ENCODE results near the gene FAP.
A peak's percentile ranks its signal among the peaks of the same experiment; 100 is the strongest.

FAP gene

GRCh38 chr2:162233197-162233596 is 10.0 kb downstream of the FAP start:
- Histone ChIP-seq H3K36me3 (ENCODE audit: control insufficient read depth in 1 of 2, insufficient read depth in 2 of 2, low read depth in 1 of 2, low read length in 2 of 2) (peaks cover 0 to 76% of the 10 kb centered on the region in 2 experiments), H2AFZ (ENCODE audit: low read depth, low read length) (no peak overlapping the region), H3K4me1 (ENCODE audit: control insufficient read depth, insufficient read depth, low read depth, low read length) (no peaks in the 10 kb centered on the region), H2AK5ac (ENCODE audit: low read length, severe bottlenecking) (no peak overlapping the region), H3K27ac (ENCODE audit: low read length, poor library complexity, severe bottlenecking) (no peak overlapping the region), H2BK120ac (ENCODE audit: low read depth, low read length) (no peak overlapping the region), H3K18ac (ENCODE audit: low read depth in 1 of 2, low read length in 2 of 2) (no peak overlapping the region), H3K27me3 (ENCODE audit: control insufficient read depth in 1 of 2, insufficient read depth in 1 of 2, low read length in 2 of 2) (no peaks in the 10 kb centered on the region), H3K9ac (ENCODE audit: low read length) (peak overlapping the region; percentile 80), H2BK15ac (ENCODE audit: low read depth, poor library complexity, severe bottlenecking) (no peak overlapping the region), H3K4ac (ENCODE audit: low read depth in 1 of 2, low read length in 2 of 2) (no peak overlapping the region), H3K4me3 (ENCODE audit: insufficient read depth in 1 of 2, low read depth in 1 of 2, low read length in 2 of 2) (peak overlapping the region in 1 of 2 experiments; percentile 5), H4K91ac (ENCODE audit: low read length) (no peak overlapping the region), H3K23ac (ENCODE audit: low read length in 2 of 2) (no peak overlapping the region), H2BK5ac (ENCODE audit: low read depth, low read length, poor library complexity, severe bottlenecking) (no peak overlapping the region), H3K9me3 (ENCODE audit: control insufficient read depth, low read length) (no peaks in the 10 kb centered on the region), H2BK12ac (ENCODE audit: low read length in 2 of 2) (no peak overlapping the region), H3K79me1 (replicated peaks; ENCODE audit: low read length, poor library complexity, severe bottlenecking) (no peaks in the 10 kb centered on the region), H3K4me2 (ENCODE audit: low read length, poor library complexity, severe bottlenecking) (no peak overlapping the region), H4K8ac (ENCODE audit: low read length) (no peak overlapping the region), H3K14ac (ENCODE audit: low read length in 2 of 2) (no peak overlapping the region)
- WGBS = 0% methylated on average over 1 of the region's 1 CpG
- peak; percentile 84 for DNase-seq

GRCh38 chr2:162232671-162233070 is 10.6 kb downstream of the FAP start:
- Histone ChIP-seq H3K18ac (ENCODE audit: low read depth in 1 of 2, low read length in 2 of 2) (peak overlapping the region in 1 of 2 experiments; percentile 72), H2BK120ac (ENCODE audit: low read depth, low read length) (no peak overlapping the region), H3K4me1 (ENCODE audit: control insufficient read depth, insufficient read depth, low read depth, low read length) (no peaks in the 10 kb centered on the region), H3K4me2 (ENCODE audit: low read length, poor library complexity, severe bottlenecking) (no peak overlapping the region), H2AK5ac (ENCODE audit: low read length, severe bottlenecking) (no peak overlapping the region), H4K8ac (ENCODE audit: low read length) (no peak overlapping the region), H2BK5ac (ENCODE audit: low read depth, low read length, poor library complexity, severe bottlenecking) (no peak overlapping the region), H3K4me3 (ENCODE audit: insufficient read depth in 1 of 2, low read depth in 1 of 2, low read length in 2 of 2) (no peak overlapping the region), H3K9ac (ENCODE audit: low read length) (peak overlapping the region; percentile 58), H3K27ac (ENCODE audit: low read length, poor library complexity, severe bottlenecking) (no peak overlapping the region), H2AFZ (ENCODE audit: low read depth, low read length) (no peak overlapping the region), H3K36me3 (ENCODE audit: control insufficient read depth in 1 of 2, insufficient read depth in 2 of 2, low read depth in 1 of 2, low read length in 2 of 2) (peaks cover 0 to 76% of the 10 kb centered on the region in 2 experiments), H3K9me3 (ENCODE audit: control insufficient read depth, low read length) (no peaks in the 10 kb centered on the region), H3K23ac (ENCODE audit: low read length in 2 of 2) (no peak overlapping the region), H3K27me3 (ENCODE audit: control insufficient read depth in 1 of 2, insufficient read depth in 1 of 2, low read length in 2 of 2) (no peaks in the 10 kb centered on the region), H2BK15ac (ENCODE audit: low read depth, poor library complexity, severe bottlenecking) (no peak overlapping the region), H3K4ac (ENCODE audit: low read depth in 1 of 2, low read length in 2 of 2) (peak overlapping the region; percentile 39 to 79), H4K91ac (ENCODE audit: low read length) (no peak overlapping the region), H3K79me1 (replicated peaks; ENCODE audit: low read length, poor library complexity, severe bottlenecking) (no peaks in the 10 kb centered on the region), H2BK12ac (ENCODE audit: low read length in 2 of 2) (peak overlapping the region in 1 of 2 experiments; percentile 88), H3K14ac (ENCODE audit: low read length in 2 of 2) (no peak overlapping the region)
- WGBS = 85% methylated on average over 1 of the region's 2 CpGs
- DNase-seq = peak; percentile 26

- Histone ChIP-seq H3K4me2 (ENCODE audit: low read length, poor library complexity, severe bottlenecking) (no peak overlapping the region), H2AK5ac (ENCODE audit: low read length, severe bottlenecking) (no peak overlapping the region), H3K23ac (ENCODE audit: low read length in 2 of 2) (no peak overlapping the region), H3K9ac (ENCODE audit: low read length) (peak overlapping the region; percentile 58), H2AFZ (ENCODE audit: low read depth, low read length) (no peak overlapping the region), H3K36me3 (ENCODE audit: control insufficient read depth in 1 of 2, insufficient read depth in 2 of 2, low read depth in 1 of 2, low read length in 2 of 2) (peaks cover 0 to 75% of the 10 kb centered on the region in 2 experiments), H3K27me3 (ENCODE audit: control insufficient read depth in 1 of 2, insufficient read depth in 1 of 2, low read length in 2 of 2) (no peaks in the 10 kb centered on the region), H4K91ac (ENCODE audit: low read length) (no peak overlapping the region), H3K9me3 (ENCODE audit: control insufficient read depth, low read length) (no peaks in the 10 kb centered on the region), H3K14ac (ENCODE audit: low read length in 2 of 2) (no peak overlapping the region), H2BK12ac (ENCODE audit: low read length in 2 of 2) (no peak overlapping the region), H3K4me3 (ENCODE audit: insufficient read depth in 1 of 2, low read depth in 1 of 2, low read length in 2 of 2) (no peak overlapping the region), H2BK15ac (ENCODE audit: low read depth, poor library complexity, severe bottlenecking) (no peak overlapping the region), H3K79me1 (replicated peaks; ENCODE audit: low read length, poor library complexity, severe bottlenecking) (no peaks in the 10 kb centered on the region), H2BK120ac (ENCODE audit: low read depth, low read length) (no peak overlapping the region), H4K8ac (ENCODE audit: low read length) (no peak overlapping the region), H3K4me1 (ENCODE audit: control insufficient read depth, insufficient read depth, low read depth, low read length) (no peaks in the 10 kb centered on the region), H3K27ac (ENCODE audit: low read length, poor library complexity, severe bottlenecking) (no peak overlapping the region), H2BK5ac (ENCODE audit: low read depth, low read length, poor library complexity, severe bottlenecking) (no peak overlapping the region), H3K18ac (ENCODE audit: low read depth in 1 of 2, low read length in 2 of 2) (no peak overlapping the region), H3K4ac (ENCODE audit: low read depth in 1 of 2, low read length in 2 of 2) (no peak overlapping the region)
- WGBS = 92% methylated on average over 2 of the region's 2 CpGs
- no peak for DNase-seq
These were observed 11.2 kb downstream of the FAP start for GRCh38 chr2:162232027-162232426.

GRCh38 chr2:162230761-162231160 is 12.5 kb downstream of the FAP start:
- Histone ChIP-seq H3K9ac (ENCODE audit: low read length) (no peak overlapping the region), H3K79me1 (replicated peaks; ENCODE audit: low read length, poor library complexity, severe bottlenecking) (no peaks in the 10 kb centered on the region)

More at GRCh38 chr2:162230761-162231160, 12.5 kb downstream of the FAP start:
- WGBS = 67% methylated on average over 1 of the region's 1 CpG
- Histone ChIP-seq H3K4me1 (ENCODE audit: control insufficient read depth, insufficient read depth, low read depth, low read length) (no peaks in the 10 kb centered on the region), H3K9me3 (ENCODE audit: control insufficient read depth, low read length) (no peaks in the 10 kb centered on the region), H3K14ac (ENCODE audit: low read length in 2 of 2) (no peak overlapping the region), H3K18ac (ENCODE audit: low read depth in 1 of 2, low read length in 2 of 2) (peak overlapping the region in 1 of 2 experiments; percentile 62), H4K91ac (ENCODE audit: low read length) (no peak overlapping the region), H2BK120ac (ENCODE audit: low read depth, low read length) (no peak overlapping the region), H3K27ac (ENCODE audit: low read length, poor library complexity, severe bottlenecking) (no peak overlapping the region), H3K4ac (ENCODE audit: low read depth in 1 of 2, low read length in 2 of 2) (no peak overlapping the region), H3K27me3 (ENCODE audit: control insufficient read depth in 1 of 2, insufficient read depth in 1 of 2, low read length in 2 of 2) (no peaks in the 10 kb centered on the region), H2BK15ac (ENCODE audit: low read depth, poor library complexity, severe bottlenecking) (no peak overlapping the region), H3K4me3 (ENCODE audit: insufficient read depth in 1 of 2, low read depth in 1 of 2, low read length in 2 of 2) (no peak overlapping the region), H2BK5ac (ENCODE audit: low read depth, low read length, poor library complexity, severe bottlenecking) (no peak overlapping the region), H2BK12ac (ENCODE audit: low read length in 2 of 2) (no peak overlapping the region), H4K8ac (ENCODE audit: low read length) (no peak overlapping the region), H2AK5ac (ENCODE audit: low read length, severe bottlenecking) (no peak overlapping the region), H3K23ac (ENCODE audit: low read length in 2 of 2) (no peak overlapping the region), H3K36me3 (ENCODE audit: control insufficient read depth in 1 of 2, insufficient read depth in 2 of 2, low read depth in 1 of 2, low read length in 2 of 2) (peaks cover 0 to 74% of the 10 kb centered on the region in 2 experiments), H2AFZ (ENCODE audit: low read depth, low read length) (no peak overlapping the region), H3K4me2 (ENCODE audit: low read length, poor library complexity, severe bottlenecking) (no peak overlapping the region)
- no peak for DNase-seq
